NCI-H69 (cell line): ENCODE measurements around the gene NFE2.
"Not testable (repeated sequence)": the region's sequence is repeated elsewhere in the genome, so short reads cannot be mapped to it uniquely, and the experiment has no call there.

Experiments
- DNase-seq: peaks from one replicate; lab custom pipeline; 2025; lab: John Stamatoyannopoulos, UW

The NFE2 gene

DNA sequence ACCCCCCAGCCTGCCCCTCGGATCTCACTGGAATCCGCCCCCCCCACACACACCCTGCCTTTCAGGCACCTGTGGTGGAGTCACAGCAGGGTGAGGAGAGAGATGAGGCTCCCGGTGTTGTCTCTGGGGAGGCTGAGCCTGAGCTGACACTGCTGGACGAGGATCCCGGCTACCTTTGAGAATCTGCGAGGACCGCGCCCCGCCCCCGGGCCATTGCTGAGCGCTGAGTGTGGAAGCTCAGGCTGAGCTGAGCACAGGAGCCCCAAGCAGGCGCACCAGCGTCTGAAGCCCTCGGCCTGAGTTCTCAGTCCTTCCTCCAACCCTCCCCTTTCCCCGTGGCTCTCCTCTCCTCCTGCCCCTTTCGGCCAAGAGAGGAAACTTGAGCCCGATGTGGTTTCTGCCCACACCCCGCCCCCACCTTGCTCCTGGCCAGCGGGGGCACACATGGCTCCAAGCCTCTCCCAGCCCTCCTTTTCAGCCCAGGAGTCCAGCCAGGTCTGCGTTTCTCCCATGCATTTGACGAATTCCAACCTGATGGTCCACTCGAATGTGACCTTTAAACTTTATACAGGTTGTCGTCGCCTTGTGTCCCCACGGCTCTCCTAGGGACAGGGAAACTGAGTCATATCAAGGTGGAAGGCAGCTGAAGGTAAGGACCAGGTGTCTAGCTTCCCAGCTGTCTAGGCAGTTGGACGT is at the start of gene NFE2:
TSS of gene NFE2 (minus strand) at position 284 of the 696 bp plus-strand sequence. CDS start 5,767 bp downstream, outside the sequence.
- peak; percentile 86 for DNase-seq

DNA sequence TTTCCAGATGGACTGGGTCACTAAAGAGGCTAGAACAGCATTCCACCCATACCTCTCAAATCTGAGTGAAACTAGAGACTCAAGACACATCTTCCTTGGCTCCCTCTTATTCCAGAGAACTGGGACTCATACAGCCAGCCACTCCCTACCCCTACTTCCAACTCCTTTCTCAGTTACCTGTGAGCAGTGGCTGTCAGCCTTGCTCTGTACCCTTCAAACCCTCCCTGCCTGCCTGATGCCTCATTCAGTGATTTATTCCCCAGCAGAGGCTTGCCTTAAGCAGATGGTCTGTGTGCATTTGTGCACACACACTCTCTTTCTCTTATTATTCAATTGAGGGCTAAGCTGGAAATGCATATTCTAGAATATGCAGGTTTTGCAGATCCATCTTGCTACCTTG is 48.9 kb upstream of the NFE2 start:
- peak; percentile 49 for DNase-seq

DNA sequence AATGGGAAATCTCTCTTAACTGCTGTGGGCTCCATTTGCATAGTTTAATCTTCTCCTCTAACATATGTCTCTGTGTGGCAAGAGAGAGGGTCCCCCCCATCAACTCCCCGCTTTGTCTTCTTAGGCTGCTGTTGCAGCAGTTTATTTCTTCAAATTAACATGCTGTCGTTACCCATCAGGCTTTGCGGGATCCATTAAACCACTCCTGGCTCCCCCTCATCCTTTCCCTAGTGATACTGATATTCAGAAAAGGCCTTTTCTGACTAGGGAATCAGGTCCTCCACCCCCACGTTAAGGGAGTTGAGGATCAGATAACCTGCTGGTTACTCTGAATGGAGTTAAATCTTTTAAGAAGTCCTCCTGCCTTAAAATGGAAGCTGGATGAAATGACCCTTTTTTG is 48.2 kb upstream of the NFE2 start:
- no peak for DNase-seq

DNA sequence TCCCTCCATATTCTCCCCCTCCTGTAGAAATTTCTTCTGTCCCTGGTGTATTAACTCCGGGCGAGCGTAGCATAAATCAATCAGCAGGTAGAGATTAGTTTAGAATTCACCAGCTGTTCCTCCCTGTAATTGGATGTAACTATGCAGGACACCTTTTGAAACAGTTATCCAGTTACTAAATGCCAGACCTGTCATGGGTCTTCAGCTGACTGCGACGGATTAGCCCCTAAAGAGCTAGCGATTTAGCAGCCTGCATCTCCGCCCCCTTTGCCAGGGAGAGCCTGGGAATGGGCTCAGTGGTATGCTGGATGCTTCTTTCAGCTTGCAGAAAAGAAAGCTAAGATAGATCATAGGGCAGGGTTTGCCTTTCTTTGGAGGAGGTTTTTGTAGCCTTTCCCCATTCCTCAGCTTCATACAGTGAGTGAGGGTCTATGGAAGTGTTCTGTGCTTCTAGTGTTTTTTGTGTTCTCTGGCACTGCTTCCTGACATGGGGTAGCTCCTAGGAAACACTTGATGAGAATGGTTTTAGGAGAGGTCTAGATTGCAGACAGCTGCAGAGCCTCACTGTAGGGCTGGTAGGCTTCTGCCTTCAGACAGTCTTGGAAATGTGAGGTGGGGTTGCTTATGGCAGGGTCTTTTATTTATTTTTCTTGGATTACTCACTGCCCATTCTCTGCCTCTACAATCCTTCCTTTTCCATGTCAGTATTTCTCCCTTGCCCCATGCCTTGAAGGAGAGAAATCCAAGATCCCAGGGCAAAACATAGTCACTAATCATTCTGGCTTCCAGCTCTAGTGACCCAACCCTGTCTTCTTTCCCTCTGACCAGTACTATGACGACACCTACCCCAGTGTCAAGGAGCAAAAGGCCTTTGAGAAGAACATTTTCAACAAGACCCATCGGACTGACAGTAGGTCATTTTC is 40.8 kb upstream of the NFE2 start:
- DNase-seq = peak; percentile 93

DNA sequence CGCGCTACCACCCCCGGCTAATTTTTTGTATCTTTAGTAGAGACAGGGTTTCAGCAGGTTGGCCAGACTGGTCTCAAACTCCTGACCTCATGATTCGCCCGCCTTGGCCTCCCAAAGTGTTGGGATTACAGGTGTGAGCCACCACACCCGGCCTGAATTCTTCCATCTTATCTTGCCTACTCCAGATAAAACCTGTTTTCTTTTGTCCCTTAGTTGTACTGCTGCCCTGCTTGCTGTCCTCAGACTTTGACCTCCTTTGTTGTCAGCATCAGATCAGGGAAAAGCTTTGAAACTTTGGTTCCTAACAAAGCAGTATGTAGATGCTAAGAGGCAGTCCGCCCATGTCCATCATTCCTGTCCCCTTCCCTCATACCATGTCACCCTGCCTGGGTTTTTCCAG is 40.0 kb upstream of the NFE2 start:
- no peak for DNase-seq

DNA sequence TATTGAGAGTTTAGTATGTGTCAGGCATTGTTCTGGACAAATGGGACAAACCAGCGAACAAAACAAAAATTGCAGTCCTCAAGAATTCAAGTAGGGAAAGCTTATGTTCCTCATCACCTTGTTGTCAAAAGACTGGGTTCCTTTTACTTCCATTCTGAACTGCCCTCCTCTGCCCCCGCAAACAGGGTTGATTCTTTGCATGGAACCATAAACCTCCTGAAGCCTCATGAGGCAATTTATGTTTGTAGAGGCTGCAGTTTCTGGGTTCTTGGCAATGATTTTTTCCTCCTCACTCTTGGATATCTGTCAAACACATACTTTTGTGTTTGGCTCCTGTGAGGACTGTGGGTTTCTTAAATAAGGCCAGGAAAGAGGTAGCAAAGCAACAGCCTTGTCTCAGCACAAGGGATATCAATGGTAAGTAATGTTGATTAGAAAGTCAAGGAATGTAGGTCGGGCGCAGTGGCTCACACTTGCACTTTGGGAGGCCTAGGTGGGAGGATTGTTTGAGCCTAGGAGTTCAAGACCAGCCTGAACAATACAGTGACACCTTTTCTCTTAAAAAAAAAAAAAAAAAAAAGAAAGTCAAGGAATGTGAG is 38.0 kb upstream of the NFE2 start:
- DNase-seq = no peak

DNA sequence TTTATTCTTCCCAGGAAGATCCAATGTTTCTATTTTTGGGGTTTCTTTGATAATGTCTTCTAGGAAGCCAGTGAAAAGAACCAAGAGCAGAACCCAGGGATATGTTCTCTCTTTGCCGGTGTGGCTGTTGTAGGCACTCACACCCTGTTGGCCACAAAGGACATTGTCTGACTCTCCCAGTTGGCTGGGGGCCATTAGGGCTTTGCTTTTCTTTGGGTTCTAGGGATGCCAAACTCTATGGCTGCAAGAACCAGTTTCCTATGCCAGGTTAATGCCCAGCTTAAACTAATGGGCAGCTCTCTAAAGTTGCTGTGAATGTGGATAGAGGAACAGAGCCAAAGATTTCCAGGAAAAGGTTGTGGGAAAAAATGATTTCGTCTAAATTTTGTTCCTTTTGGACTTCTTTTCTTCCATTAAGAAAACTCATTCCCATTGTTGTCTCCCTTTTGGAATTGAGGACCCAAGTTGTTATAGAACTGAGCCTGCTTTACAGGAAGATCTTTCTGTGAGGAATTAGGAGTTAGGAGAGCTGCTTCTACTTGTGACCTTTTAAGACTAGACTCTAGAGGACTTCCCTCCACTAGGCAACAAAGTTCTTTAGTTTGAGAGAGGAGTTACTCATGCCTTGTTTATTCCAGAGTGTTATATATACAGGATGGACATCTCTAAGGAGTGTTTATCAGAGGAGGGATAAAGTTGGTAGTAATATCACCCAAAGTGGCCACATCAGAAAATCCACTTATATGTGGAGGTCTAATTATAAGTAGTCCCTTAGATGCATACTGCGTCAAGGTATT is 37.2 kb upstream of the NFE2 start:
- DNase-seq = no peak

DNA sequence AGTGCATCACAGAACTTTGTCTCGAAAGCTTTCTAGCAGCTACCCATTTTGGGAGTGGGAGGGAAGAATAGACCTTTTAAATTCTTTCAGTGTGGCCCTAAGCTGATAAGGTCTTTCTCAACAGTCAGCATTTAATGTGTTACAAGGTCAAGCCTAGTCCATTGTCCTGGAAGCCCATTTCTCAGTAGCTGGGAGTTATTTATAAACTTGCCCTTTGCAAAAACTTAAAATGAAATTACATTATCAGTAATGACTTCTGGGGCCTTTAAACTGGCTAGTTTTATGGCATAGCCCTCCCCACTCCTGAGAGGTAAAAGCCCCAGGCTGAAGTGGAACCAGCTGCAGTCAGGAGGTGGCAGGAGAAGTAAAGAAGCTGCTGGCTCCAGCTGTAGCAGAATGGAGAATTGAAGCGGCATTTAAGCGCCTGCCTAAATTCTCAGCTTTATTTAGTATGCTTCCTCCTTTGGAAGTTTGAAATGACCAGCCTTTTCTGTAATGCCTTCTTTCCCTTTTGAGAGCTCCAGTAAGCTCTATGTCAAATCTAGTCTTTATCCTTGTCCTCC is 36.5 kb upstream of the NFE2 start:
- peak; percentile 75 for DNase-seq

DNA sequence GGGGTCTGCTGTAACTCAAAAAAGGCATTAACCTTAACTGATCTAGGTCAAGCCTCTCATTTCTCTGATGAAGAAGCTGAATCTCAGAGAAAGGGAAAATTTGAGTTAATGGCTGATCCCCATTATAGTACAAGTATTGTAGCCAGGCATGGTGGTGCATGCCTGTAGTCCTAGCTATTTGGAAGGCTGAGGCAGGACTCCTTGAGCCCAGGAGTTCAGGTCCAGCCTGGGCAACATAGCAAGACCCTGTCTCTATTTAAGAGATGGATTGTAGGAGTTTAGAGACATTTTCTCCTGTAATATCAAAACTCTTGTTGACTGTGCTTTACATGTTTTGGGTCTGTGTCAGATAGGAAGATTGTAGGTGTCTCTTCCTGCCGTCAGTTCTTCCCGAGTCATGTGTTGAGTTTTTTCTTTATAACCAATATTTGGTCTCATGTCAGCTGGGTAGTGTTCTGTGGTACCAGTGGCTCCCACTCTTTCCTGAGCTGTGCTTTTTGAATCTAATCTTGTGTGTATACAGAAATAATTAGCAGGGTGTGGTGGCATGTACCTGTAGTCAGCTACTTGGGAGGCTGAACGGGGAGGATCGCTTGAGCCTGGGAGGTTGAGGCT is 32.7 kb upstream of the NFE2 start:
- no peak for DNase-seq

DNA sequence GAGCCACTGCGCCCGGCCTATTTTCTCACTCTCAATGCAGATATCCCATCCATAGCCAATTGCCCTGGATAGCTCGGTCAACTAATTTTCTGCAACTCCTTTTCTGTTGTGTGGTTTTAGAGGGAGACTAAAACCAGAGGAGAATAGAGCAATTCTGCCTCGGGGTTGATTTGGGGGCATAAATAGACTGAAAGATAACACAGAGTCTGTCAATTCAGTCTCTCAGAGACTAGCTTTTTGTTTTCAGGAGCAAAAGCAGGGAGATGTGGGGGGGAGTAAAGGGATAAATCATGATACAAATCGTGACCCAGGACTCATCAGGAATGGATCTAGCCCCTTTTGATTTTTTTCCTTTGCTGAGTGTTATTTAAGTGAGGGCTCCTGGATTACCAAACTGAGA is 30.6 kb upstream of the NFE2 start:
- no peak for DNase-seq

DNA sequence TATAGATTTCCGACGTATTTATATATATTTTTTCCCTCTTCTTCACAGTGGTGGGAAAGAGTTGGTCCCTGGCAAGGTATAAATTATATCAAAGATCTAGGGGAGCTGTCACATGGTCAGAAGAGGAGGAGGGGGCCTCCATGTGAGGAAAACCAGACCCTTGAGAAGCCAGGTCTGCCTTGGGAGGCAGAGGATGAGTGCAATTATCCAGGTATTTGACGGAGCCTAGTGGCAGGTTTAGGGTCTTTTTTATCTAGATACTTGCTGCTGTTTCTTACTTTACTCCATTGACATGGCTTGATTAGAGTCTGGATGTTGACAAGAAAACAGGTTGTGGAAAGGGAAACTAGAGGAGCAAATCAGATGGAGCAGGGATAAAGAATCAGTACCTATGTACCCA is 29.6 kb upstream of the NFE2 start:
- DNase-seq = no peak

DNA sequence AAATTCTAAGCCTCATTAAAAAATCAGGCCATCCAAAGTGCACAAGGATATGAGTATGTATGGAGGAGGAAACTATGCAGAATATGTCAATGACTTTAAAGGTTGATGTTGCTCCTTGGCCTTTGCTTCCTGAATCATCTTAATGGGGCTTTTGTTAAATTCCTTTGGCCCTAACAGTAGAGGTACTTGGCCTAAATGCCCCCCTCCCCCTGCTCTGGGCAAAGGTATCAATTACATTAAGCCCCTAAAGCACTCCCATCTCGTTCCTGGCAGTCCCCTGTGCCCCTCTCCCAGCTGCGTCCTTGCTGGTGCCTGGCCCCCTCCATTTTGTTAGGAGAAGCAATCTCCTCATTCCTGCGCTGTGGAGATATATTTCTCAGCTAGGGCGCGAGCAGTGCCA is 28.9 kb upstream of the NFE2 start:
- no peak for DNase-seq

DNA sequence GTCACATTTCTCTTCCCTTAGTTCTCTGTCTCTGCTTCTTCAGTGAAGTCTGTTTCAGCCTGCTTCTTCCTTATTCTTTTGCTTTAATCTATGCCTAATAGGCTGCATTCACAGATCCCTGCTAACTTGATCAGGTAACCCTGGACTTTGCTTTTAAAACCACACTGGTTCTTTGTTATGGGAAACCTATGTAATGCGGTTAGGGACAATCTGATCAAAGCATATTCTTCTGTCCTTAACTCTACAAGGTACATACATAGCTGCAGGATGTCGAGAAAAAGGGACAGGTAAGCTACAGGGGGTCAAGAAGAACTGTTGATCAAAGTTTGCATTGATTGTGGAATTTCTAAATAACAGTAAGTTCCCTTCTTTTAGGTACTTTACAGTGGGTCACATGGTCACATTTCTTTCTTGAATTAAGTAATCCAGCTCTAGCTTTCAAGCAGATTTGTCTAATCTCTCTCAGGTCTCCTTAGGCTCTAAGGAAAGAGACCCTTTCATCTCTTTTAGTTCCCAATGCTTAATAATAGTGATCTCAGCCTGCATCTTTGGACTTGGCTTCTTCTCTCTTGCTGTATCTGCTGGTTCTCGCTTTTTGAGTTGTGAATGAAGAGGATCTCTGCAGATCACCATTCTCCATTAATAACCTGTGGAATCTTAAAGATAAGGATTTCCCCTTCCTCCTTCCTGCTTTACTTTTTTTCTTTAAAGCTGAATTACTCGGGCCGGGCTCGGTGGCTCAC is 28.0 kb upstream of the NFE2 start:
- no peak for DNase-seq

DNA sequence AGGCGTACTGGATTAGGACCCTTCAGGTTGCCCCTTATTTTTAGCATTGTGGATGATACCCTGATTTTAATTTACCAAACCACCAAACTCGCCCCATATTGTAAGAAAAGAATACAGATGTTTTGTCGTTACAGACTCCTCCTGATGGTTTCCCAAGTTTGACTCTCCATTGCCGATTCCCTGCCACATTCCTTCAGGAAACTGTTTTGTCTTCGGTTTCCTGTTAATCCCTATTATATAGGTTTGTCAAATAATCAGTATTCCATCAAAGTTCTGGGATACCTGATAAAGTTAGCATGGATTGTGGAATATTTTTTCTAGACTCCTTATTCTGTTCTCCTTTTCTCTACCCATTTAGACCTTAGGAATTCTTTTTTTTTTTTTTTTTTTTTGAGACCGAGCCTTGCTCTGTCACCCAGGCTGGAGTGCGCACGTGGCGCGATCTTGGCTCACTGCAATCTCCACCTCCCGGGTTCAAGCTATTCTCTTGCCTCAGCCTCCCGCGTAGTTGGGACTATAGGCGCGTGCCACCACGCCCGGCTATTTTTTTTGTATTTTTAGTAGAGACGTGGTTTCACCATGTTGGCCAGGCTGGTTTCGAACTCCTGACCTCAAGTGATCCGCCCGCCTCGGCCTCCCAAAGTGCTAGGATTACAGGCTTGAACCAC is 24.8 kb upstream of the NFE2 start:
- DNase-seq = peak; percentile 50

DNA sequence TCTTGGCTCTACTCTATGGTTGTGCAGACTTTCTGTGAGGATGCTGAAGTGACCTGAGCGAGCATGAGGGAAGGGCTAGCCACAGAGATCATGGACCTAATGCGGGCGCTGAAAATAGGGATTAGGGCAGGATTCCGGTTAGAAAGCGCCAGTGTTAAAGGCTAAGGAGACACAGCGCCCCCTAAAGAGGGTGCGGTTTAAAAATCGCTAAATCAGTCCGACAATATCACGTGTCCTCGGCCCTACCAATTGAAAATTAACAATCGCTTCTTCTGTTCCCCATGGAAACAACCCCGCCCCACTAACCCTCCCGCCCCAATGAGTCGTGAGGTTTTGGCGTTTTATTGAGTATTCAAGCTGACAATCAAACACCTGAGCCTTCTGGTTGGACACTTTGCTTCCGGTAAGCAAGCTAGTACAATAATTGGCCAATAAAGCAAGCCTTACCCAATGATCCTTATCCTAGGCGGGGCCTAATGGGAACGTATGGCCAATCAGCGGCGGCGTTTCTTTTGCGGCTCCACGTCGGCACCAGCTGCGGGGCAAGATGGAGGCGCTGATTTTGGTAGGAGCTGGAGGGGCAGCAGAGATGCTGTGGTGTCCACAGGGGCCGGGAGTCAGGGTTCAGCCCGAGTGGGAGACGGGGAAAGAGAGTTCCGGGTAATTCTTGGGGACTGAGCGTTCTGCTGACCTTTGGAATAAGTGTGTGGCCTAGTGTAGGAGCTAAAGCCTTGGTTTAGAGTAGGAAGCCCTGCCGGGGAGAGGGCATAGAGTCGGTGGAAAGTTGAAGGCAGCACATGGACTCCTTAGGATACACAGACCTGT is 24.0 kb upstream of the NFE2 start, which contains the start of gene COPZ1:
TSS of gene COPZ1 (plus strand) at position 515 of the 825 bp plus-strand sequence. CDS start at position 548, 33 bp downstream.
- peak; percentile 100 for DNase-seq

DNA sequence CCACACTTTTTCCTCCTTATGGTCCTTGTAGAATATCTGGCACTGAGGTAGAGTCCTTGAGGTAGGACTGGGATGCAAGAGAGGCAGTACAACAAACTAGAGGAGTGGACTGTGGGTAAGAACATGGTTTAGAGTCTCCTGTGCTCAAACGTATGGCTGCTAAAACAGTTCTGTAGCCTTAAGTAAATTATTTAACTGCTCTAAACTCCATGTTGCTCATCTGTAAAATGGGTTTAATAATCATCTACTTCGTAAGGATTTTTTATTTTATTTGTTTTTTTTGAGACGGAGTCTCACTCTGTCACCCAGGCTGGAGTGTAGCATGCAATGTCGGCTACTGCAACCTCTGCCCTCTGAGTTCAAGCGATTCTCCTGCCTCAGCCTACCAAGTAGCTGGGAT is 20.5 kb upstream of the NFE2 start:
- no peak for DNase-seq

DNA sequence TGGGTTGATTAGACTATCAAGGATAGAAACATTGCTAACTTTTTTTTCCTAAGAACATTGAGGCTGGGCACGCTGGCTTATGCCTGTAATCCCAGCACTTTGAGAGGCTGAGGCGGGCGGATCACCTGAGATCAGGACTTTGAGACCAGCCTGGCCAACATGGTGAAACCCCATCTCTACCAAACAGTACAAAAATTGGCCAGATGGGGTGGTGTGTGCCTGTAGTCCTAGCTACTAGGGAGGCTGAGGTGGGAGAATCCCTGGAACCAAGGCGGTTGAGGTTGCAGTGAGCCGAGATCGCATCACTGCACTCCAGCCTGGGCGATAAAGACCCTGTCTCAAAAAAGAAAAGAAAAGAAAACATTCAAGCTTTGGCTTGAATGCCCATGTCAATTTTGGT is 11.5 kb upstream of the NFE2 start:
- DNase-seq = not testable (repeated sequence)

DNA sequence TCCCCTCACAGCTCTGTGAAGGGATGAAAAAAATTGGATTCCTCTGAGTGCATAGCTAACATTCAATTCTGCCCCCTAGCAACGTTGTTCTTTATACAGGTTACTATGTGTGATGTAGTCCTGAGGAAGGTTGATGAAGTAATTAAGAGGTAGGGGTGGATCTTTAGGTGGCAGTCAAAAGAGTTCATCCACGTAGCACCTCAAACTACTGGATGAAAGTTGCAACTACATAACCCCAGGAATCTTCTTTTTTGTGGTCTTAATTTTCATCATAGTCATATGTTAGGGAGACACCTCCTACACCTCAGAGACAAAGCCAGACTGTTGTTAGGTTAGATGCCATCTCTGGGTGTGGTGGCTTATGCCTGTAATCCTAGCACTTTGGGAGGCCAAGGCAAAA is 10.2 kb upstream of the NFE2 start:
- DNase-seq = no peak
